Common myeloid progenitor, CD34-positive (primary cell): Measurements from ENCODE around the gene RPS17.

ENCODE experiments used
- CTCF ChIA-PET: fragments of 350-600 bp; sonication (Branson Sonifier 250); formaldehyde crosslinking; loops from one replicate; lab custom pipeline; 2021; ENCODE audit warnings: antibody characterized with exemption; lab: Charles Lee
- POLR2A ChIA-PET: fragments of 350-600 bp; sonication (Branson Sonifier 250); formaldehyde crosslinking; loops from one replicate; lab custom pipeline; 2021; ENCODE audit warnings: antibody characterized with exemption; lab: Charles Lee
- DNase-seq, 3 donors: peaks; one replicate each; pipeline versions ENCODE4 v3.0.0 to v3.0.0-alpha.2; 2013
- H3K27ac ChIP-seq, 2 experiments: 1 replicate in 1 of 2; 2 replicates in 1 of 2; pipeline ENCODE4 v1.7.0; 2013; ENCODE audit warnings: inconsistent platforms in 2 of 2, low read length in 2 of 2, mild to moderate bottlenecking in 2 of 2, low read depth in 1 of 2, moderate library complexity in 1 of 2; ENCODE audit not compliant: severe bottlenecking in 2 of 2, insufficient read depth in 1 of 2, poor library complexity in 1 of 2
- H3K27me3 ChIP-seq, 5 experiments: replicated peaks in 2 of 5; 1 replicate in 3 of 5; 2 replicates in 2 of 5; pipeline versions ENCODE4 v1.6.1 to v1.7.0; 2013; ENCODE audit warnings: low read length in 4 of 5, mild to moderate bottlenecking in 2 of 5, moderate library complexity in 2 of 5, inconsistent platforms in 1 of 5; ENCODE audit not compliant: insufficient read depth in 5 of 5, control insufficient read depth in 4 of 5
- H3K36me3 ChIP-seq, 4 experiments: 1 replicate in 2 of 4; 2 replicates in 2 of 4; pipeline versions ENCODE4 v1.6.1 to v1.7.0; 2013; ENCODE audit warnings: low read length in 3 of 4, control low read depth in 1 of 4, mild to moderate bottlenecking in 1 of 4; ENCODE audit not compliant: control insufficient read depth in 4 of 4, insufficient read depth in 4 of 4
- H3K4me1 ChIP-seq, 4 experiments: 1 replicate in 3 of 4; 2 replicates in 1 of 4; pipeline versions ENCODE4 v1.6.1 to v1.7.1; 2013; ENCODE audit warnings: low read length in 3 of 4, mild to moderate bottlenecking in 3 of 4, control low read depth in 1 of 4, inconsistent platforms in 1 of 4, moderate library complexity in 1 of 4; ENCODE audit not compliant: control insufficient read depth in 4 of 4, insufficient read depth in 4 of 4; ENCODE audit errors: control extremely low read depth in 1 of 4
- H3K4me3 ChIP-seq, 7 experiments: 1 replicate in 4 of 7; 2 replicates in 3 of 7; pipeline versions ENCODE4 v1.5.1 to v1.7.0; 2013; ENCODE audit warnings: mild to moderate bottlenecking in 7 of 7, low read length in 6 of 7, moderate library complexity in 6 of 7, inconsistent platforms in 2 of 7, low read depth in 2 of 7, control low read depth in 1 of 7; ENCODE audit not compliant: insufficient read depth in 4 of 7, control insufficient read depth in 1 of 7; ENCODE audit errors: extremely low read depth in 1 of 7
- H3K9me3 ChIP-seq, 5 experiments: 1 replicate in 4 of 5; 2 replicates in 1 of 5; pipeline versions ENCODE4 v1.6.1 to v1.7.1; 2013; ENCODE audit warnings: low read length in 4 of 5, mild to moderate bottlenecking in 2 of 5, inconsistent platforms in 1 of 5, low read depth in 1 of 5, moderate library complexity in 1 of 5; ENCODE audit not compliant: control insufficient read depth in 4 of 5, insufficient read depth in 2 of 5; ENCODE audit errors: control extremely low read depth in 1 of 5
- WGBS: methylation state at CpG from one replicate; pipeline ENCODE4 v1.1.5; 2013; ENCODE audit not compliant: insufficient coverage; 5-methylcytosine and 5-hydroxymethylcytosine counted together

Gene RPS17

GRCh38 chr15:82549199-82549665, 9.0 kb upstream of the RPS17 start:
- no peaks in the 10 kb centered on the region for H3K4me1 ChIP-seq
- H3K4me3 ChIP-seq: no peak overlapping the region
- WGBS: 97% methylated on average over 7 of the region's 9 CpGs
- ChIA-PET POLR2A (no interaction called here), CTCF (interaction anchor here (1.1 to 1.2 kb wide), 2 partner anchors 8 to 10 kb away, joined by 3 read pairs; no protein-coding TSS in a partner anchor)
- H3K27ac ChIP-seq: no peak overlapping the region
- H3K27me3 ChIP-seq: peaks cover 0 to 16% (median 0%) of the 10 kb centered on the region in 5 experiments
- no peak for DNase-seq
- no peaks in the 10 kb centered on the region for H3K36me3 ChIP-seq
- no peaks in the 10 kb centered on the region for H3K9me3 ChIP-seq

DNA sequence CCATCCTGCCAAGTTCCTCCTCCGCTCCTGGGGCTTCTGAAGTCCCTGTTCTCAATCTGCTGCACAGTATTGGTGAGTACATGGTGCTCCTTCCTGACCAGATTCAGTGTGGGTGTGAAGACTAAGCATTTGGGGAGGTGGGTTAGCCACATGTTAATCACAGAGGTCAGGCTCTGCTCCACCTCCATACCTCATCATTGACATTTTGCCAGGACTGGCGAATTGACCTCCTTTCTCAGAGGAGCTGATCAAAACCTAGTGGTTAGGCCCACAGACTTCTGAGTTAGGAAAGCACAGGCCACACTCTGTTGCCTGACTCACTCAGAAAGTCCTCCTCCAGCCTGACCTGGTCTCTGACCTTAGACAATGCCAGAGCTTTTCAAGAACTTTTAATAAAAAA, 8.4 kb upstream of the RPS17 start:
- WGBS: 95% methylated on average over 2 of the region's 2 CpGs
- H3K27me3 ChIP-seq: peaks cover 0 to 16% (median 0%) of the 10 kb centered on the region in 5 experiments
- no peak overlapping the region for H3K4me3 ChIP-seq
- no peaks in the 10 kb centered on the region for H3K36me3 ChIP-seq
- ChIA-PET POLR2A (no interaction called here), CTCF (interaction anchor here (1.1 to 1.2 kb wide), 2 partner anchors 8 to 10 kb away, joined by 3 read pairs; no protein-coding TSS in a partner anchor)
- H3K27ac ChIP-seq: no peak overlapping the region
- H3K4me1 ChIP-seq: no peaks in the 10 kb centered on the region
- DNase-seq: no peak
- H3K9me3 ChIP-seq: no peaks in the 10 kb centered on the region

- H3K27ac ChIP-seq: no peak overlapping the region
- peaks cover 0 to 9% (median 0%) of the 10 kb centered on the region in 5 experiments for H3K27me3 ChIP-seq
- H3K4me3 ChIP-seq: no peak overlapping the region
- 83% methylated on average over 4 of the region's 6 CpGs for WGBS
- POLR2A ChIA-PET: no interaction called here
- no peaks in the 10 kb centered on the region for H3K9me3 ChIP-seq
- H3K4me1 ChIP-seq: peaks cover 0 to 12% (median 6%) of the 10 kb centered on the region in 4 experiments
- DNase-seq: no peak
- no peaks in the 10 kb centered on the region for H3K36me3 ChIP-seq
- CTCF ChIA-PET: no interaction called here
Measured at GRCh38 chr15:82545478-82545877, 5.2 kb upstream of the RPS17 start.

DNA sequence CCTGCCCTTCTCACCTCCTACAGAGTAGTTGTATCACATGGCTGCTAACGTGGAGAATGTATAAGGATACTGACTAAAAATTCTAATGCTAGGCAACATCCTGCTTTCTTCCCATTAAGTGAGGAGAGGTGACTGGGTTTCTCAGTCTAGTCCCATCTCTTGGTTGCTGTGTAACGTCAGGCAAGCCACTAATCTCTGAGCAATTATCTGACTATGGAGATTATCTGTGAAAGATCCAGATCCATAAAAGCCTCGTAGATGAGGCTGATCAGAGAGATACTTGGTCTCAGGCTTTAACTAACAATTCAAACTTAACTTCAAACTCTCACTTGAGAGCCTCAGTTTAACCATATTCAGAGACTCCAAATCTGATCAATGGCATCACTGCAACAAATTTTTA, 4.7 kb upstream of the RPS17 start:
- no peak overlapping the region for H3K27ac ChIP-seq
- ChIA-PET CTCF (no interaction called here), POLR2A (no interaction called here)
- H3K27me3 ChIP-seq: peaks cover 0 to 8% (median 0%) of the 10 kb centered on the region in 5 experiments
- peaks cover 0 to 12% (median 6%) of the 10 kb centered on the region in 4 experiments for H3K4me1 ChIP-seq
- H3K4me3 ChIP-seq: no peak overlapping the region
- no peaks in the 10 kb centered on the region for H3K36me3 ChIP-seq
- no peak for DNase-seq
- no peaks in the 10 kb centered on the region for H3K9me3 ChIP-seq
- 100% methylated on average over 1 of the region's 3 CpGs for WGBS

- POLR2A ChIA-PET: no interaction called here
- 96% methylated on average over 9 of the region's 9 CpGs for WGBS
- CTCF ChIA-PET: interaction anchor here (1.2 kb wide), 1 partner anchor 9 kb away, joined by 3 read pairs; no protein-coding TSS in a partner anchor
Measured at GRCh38 chr15:82544431-82544830, 4.2 kb upstream of the RPS17 start.

DNA sequence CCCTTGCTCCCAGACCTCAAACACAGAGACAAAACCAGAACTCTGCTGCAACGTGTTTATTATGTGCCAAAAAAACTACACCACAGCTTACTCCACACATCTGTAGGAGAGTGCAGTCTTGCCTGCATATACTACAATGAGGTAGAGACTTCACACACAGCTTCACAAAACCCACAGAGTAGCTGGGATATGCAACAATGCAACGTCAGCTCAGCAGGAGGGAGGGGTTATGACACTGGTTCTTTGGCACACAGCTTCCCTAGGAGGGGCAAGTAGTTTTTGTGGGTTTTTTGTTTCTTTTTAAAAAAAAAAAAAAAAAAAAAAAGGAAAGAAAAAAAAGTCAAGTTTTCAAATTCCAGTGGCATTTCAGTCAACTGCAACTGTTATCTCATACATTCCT, 2.9 kb upstream of the RPS17 start:
- peaks cover 0 to 7% (median 0%) of the 10 kb centered on the region in 5 experiments for H3K27me3 ChIP-seq
- H3K4me3 ChIP-seq: no peak overlapping the region
- ChIA-PET CTCF (interaction anchor here (0.7 to 1.7 kb wide), 4 partner anchors 8 to 457 kb away, joined by 3 to 4 read pairs (median 3); no protein-coding TSS in a partner anchor), POLR2A (interaction anchor here (0.5 kb wide), 1 partner anchor 42 kb away, joined by 4 read pairs; no protein-coding TSS in a partner anchor)
- H3K27ac ChIP-seq: no peak overlapping the region
- H3K4me1 ChIP-seq: peaks cover 0 to 24% (median 16%) of the 10 kb centered on the region in 4 experiments
- peak; percentile 49 to 84 (median 80) for DNase-seq
- H3K9me3 ChIP-seq: no peaks in the 10 kb centered on the region
- no CpG with 5 or more reads among the region's 2 CpGs for WGBS
- H3K36me3 ChIP-seq: peaks cover 0 to 12% (median 9%) of the 10 kb centered on the region in 4 experiments

More at GRCh38 chr15:82544431-82544830, 4.2 kb upstream of the RPS17 start:
- H3K27ac ChIP-seq: no peak overlapping the region
- H3K4me1 ChIP-seq: peaks cover 0 to 12% (median 7%) of the 10 kb centered on the region in 4 experiments
- no peak for DNase-seq
- peaks cover 0 to 4% (median 0%) of the 10 kb centered on the region in 4 experiments for H3K36me3 ChIP-seq
- H3K27me3 ChIP-seq: peaks cover 0 to 8% (median 0%) of the 10 kb centered on the region in 5 experiments
- H3K9me3 ChIP-seq: no peaks in the 10 kb centered on the region
- no peak overlapping the region for H3K4me3 ChIP-seq

DNA sequence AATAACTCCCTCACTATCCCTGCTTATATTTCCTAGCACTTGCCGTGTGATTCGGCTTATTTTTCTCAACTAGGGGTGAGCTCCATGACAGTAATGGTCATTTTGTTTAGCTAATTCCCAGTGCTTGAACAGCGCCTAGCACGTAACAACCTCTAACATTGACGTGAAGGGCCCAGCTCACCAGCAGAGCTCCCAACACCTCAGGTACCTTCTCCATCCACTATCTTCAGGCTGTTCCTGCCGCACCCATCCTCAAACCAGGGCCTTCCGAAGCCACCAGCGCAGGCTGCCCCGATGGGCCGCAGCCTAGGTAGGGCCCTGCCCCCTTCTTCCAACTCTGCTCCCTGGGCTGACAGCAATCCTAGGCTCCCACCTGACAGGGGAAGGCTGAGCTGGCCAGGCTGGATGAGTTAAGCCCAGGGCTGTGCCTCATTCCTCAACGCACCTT, 751 bp upstream of the RPS17 start:
- CTCF ChIA-PET: interaction anchor here (0.9 to 2.8 kb wide), 7 partner anchors 8 to 468 kb away, joined by 3 to 24 read pairs (median 3); no protein-coding TSS in a partner anchor

More for the DNA sequence above, 751 bp upstream of the RPS17 start:
- POLR2A ChIA-PET: interaction anchor here (0.8 to 1.4 kb wide), 2 partner anchors 10 to 209 kb away, joined by 3 to 4 read pairs; no protein-coding TSS in a partner anchor
- Histone ChIP-seq H3K27me3 (peaks cover 0 to 7% (median 0%) of the 10 kb centered on the region in 5 experiments), H3K4me3 (peak overlapping the region; percentile 78 to 99 (median 92)), H3K9me3 (no peaks in the 10 kb centered on the region), H3K27ac (peak overlapping the region; percentile 87 to 94), H3K36me3 (peaks cover 6 to 34% (median 28%) of the 10 kb centered on the region in 4 experiments), H3K4me1 (peaks cover 0 to 28% (median 19%) of the 10 kb centered on the region in 4 experiments)
- peak in 1 of 3 donors; percentile 43 for DNase-seq
- 55% methylated on average over 9 of the region's 11 CpGs for WGBS
